Mammary epithelial cell (primary cell): Measurements from ENCODE around the gene GARIN5A.

ENCODE experiments used
- CTCF ChIP-seq, 2 donors: IDR thresholded peaks in 1 of 2; conservative IDR thresholded peaks in 1 of 2; 2 replicates each; pipeline ENCODE4 v1.5.1; 2011 to 2012; ENCODE audit warnings: inconsistent platforms in 2 of 2, low read length in 2 of 2, mild to moderate bottlenecking in 2 of 2, control low read depth in 1 of 2, low read depth in 1 of 2; ENCODE audit not compliant: insufficient read depth in 1 of 2; ENCODE audit errors: extremely low read depth in 1 of 2
- EZH2 ChIP-seq: IDR thresholded peaks from 2 replicates; pipeline ENCODE4 v1.6.1; 2012; ENCODE audit warnings: low read length, inconsistent platforms, borderline replicate concordance

DNA sequence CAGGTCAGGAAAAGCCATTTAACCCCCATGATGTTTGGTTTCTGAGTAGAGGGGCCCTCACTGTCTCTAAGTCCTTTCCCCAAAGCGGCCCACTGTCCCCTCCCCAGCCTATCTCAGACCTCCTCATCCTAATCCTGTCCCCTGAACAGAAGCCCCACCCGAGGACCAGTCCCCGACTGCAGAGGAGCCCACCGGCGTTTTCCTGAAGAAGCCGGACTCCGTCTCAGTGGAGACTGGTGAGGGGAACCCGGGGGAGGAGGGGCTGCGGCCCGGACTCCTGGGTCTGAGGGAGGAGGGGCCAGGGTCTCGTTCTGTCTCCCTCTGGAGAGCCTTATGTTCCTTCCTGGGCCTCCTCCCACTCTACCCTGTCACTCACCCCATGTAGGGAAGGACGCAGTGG, 41.0 kb downstream of the GARIN5A start:
- no peak for TF ChIP-seq CTCF (conservative IDR thresholded peaks at IDR 0.05 in 1 of 2, IDR thresholded peaks at IDR 0.05 in 1 of 2; ENCODE audit: extremely low read depth in 1 of 2, insufficient read depth in 1 of 2, low read depth in 1 of 2, low read length in 2 of 2)
- TF ChIP-seq EZH2, result no peak
